Endothelial cell of umbilical vein (primary cell): ENCODE data around the gene ZNF10.

Source experiments
- EZH2 ChIP-seq: IDR thresholded peaks from 2 replicates; pipeline ENCODE4 v1.6.1; 2012; ENCODE audit warnings: borderline replicate concordance, low read depth, mild to moderate bottlenecking, moderate library complexity, low read length, inconsistent platforms; ENCODE audit not compliant: severe bottlenecking
- POLR2A ChIP-seq: IDR thresholded peaks from 2 replicates; pipeline ENCODE4 v1.6.1; 2012; ENCODE audit warnings: low read depth, mild to moderate bottlenecking, control low read depth, low read length
- POLR2AphosphoS5 ChIP-seq: IDR thresholded peaks from 2 replicates; pipeline ENCODE4 v1.6.1; 2012; ENCODE audit warnings: low read depth, mild to moderate bottlenecking, control low read depth, low read length, moderate library complexity; ENCODE audit not compliant: insufficient read depth
- TF ChIP-seq, protein P1 (sequence below): IDR thresholded peaks from 2 replicates; pipeline ENCODE4 v1.6.1; 2011; ENCODE audit not compliant: insufficient read depth, insufficient read length
- TF ChIP-seq, protein P2 (sequence below), 2 donors: IDR thresholded peaks; 1 replicate in 1 of 2; 2 replicates in 1 of 2; pipeline ENCODE4 v1.5.1; 2011; ENCODE audit warnings: low read length in 2 of 2, mild to moderate bottlenecking in 2 of 2, moderate library complexity in 2 of 2, control low read depth in 1 of 2, inconsistent platforms in 1 of 2, low read depth in 1 of 2; ENCODE audit not compliant: insufficient read depth in 1 of 2; ENCODE audit errors: extremely low read depth in 1 of 2

DNA sequence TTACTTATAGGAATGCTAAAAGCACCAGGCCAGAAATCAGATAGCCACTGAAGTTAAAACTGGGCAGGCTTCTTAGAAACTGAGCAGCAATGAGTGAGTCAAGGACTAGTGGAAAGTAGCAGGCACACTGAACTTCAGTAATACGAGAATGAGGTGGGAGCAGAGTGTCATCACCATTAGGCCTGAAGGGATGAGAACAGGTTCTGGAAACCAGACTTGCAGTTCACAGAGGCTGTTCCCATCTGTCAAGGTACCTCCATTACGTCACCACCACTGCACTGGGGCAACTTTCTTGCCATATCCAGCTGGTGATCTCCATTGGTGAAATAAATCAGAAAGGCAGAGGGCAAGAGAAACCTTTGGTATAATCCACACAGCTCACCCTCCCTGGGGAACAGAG lies 15.6 kb downstream of the ZNF10 start:
- TF ChIP-seq, protein P1, sequence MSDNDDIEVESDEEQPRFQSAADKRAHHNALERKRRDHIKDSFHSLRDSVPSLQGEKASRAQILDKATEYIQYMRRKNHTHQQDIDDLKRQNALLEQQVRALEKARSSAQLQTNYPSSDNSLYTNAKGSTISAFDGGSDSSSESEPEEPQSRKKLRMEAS, result no peak
- TF ChIP-seq, protein P2, sequence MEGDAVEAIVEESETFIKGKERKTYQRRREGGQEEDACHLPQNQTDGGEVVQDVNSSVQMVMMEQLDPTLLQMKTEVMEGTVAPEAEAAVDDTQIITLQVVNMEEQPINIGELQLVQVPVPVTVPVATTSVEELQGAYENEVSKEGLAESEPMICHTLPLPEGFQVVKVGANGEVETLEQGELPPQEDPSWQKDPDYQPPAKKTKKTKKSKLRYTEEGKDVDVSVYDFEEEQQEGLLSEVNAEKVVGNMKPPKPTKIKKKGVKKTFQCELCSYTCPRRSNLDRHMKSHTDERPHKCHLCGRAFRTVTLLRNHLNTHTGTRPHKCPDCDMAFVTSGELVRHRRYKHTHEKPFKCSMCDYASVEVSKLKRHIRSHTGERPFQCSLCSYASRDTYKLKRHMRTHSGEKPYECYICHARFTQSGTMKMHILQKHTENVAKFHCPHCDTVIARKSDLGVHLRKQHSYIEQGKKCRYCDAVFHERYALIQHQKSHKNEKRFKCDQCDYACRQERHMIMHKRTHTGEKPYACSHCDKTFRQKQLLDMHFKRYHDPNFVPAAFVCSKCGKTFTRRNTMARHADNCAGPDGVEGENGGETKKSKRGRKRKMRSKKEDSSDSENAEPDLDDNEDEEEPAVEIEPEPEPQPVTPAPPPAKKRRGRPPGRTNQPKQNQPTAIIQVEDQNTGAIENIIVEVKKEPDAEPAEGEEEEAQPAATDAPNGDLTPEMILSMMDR (IDR thresholded peaks at IDR 0.05; ENCODE audit: extremely low read depth in 1 of 2, insufficient read depth in 1 of 2, low read depth in 1 of 2, low read length in 2 of 2), result no peak
- TF ChIP-seq POLR2AphosphoS5, result no peak
- no peak for TF ChIP-seq POLR2A
- TF ChIP-seq EZH2, result no peak
